Testis (tissue), 3 donors: ENCODE measurements around the gene CNDP1. TPM values are rescaled to one million over a fixed set of nuclear protein-coding genes. Genes with fewer than 3 reads are reported as not detected.
A peak's percentile ranks its signal among the peaks of the same experiment; 100 is the strongest.
"Not testable (repeated sequence)": the region's sequence is repeated elsewhere in the genome, so short reads cannot be mapped to it uniquely, and the experiment has no call there.

Experiments used
- DNase-seq: peaks from one replicate; pipeline ENCODE4 v3.0.0-alpha.2; 2019
- H3K27ac ChIP-seq, 2 donors: fragments of 200-600 bp; sonication (generic); one replicate each; pipeline ENCODE4 v1.5.1; 2019
- H3K27me3 ChIP-seq: fragments of 200-600 bp; sonication (generic); one replicate; pipeline ENCODE4 v1.5.1; 2019
- H3K36me3 ChIP-seq: fragments of 200-600 bp; sonication (generic); one replicate; pipeline ENCODE4 v1.5.1; 2017; ENCODE audit warnings: low read depth; ENCODE audit errors: missing control alignments
- H3K4me1 ChIP-seq: fragments of 200-600 bp; sonication (generic); one replicate; pipeline ENCODE4 v1.5.1; 2019
- H3K4me3 ChIP-seq, 2 donors: fragments of 200-600 bp; sonication (generic); one replicate each; pipeline ENCODE4 v1.5.1; 2017 to 2019
- H3K9me3 ChIP-seq: fragments of 200-600 bp; sonication (generic); one replicate; pipeline ENCODE4 v1.5.1; 2017
- POLR2A ChIP-seq: fragments of 450-650 bp; IDR thresholded peaks from one replicate; pipeline ENCODE4 v1.6.1; 2017; ENCODE audit warnings: antibody characterized with exemption, mild to moderate bottlenecking, moderate library complexity
- WGBS, 2 donors: methylation state at CpG; one replicate each; pipeline ENCODE4 v1.1.5; 2018; 5-methylcytosine and 5-hydroxymethylcytosine counted together
- intact Hi-C: fragments of 100-400 bp; cut with DNase I; formaldehyde crosslinking; loops from one replicate; pipeline ENCODE4 v1.15.1; 2023; ENCODE audit warnings: low total_unique reads
- polyA plus RNA-seq: library from polyadenylated mRNA; stranded (reverse); fragments of 350-450 nt; fragmentation: Illumina TruSeq; extraction: RNeasy Lipid Tissue Mini Kit (QIAGEN cat#74804); gene quantifications from one replicate; pipeline ENCODE4 v1.2.3, GENCODE V29; 2014; ENCODE audit warnings: low read depth, low replicate concordance; ENCODE audit not compliant: insufficient read depth
- total RNA-seq, 2 donors: library from RNA; depleted of rRNA; stranded (reverse); fragments of >200 nt; gene quantifications; one replicate each; pipeline ENCODE4 v1.2.3, GENCODE V29; 2016
- TF ChIP-seq, protein P1 (sequence below), 3 experiments: fragments of 450-650 bp in 2 of 3; fragments of 200-600 bp in 1 of 3; sonication (generic) in 1 of 3; IDR thresholded peaks; one replicate each; pipeline ENCODE4 v1.5.1; 2016 to 2019; ENCODE audit warnings: antibody characterized with exemption in 3 of 3, mild to moderate bottlenecking in 2 of 3, moderate library complexity in 1 of 3

Gene CNDP1
- total and polyA plus RNA-seq, 3 donors from 2014 or later = 0.31 to 1.3 (median 0.40) TPM

DNA sequence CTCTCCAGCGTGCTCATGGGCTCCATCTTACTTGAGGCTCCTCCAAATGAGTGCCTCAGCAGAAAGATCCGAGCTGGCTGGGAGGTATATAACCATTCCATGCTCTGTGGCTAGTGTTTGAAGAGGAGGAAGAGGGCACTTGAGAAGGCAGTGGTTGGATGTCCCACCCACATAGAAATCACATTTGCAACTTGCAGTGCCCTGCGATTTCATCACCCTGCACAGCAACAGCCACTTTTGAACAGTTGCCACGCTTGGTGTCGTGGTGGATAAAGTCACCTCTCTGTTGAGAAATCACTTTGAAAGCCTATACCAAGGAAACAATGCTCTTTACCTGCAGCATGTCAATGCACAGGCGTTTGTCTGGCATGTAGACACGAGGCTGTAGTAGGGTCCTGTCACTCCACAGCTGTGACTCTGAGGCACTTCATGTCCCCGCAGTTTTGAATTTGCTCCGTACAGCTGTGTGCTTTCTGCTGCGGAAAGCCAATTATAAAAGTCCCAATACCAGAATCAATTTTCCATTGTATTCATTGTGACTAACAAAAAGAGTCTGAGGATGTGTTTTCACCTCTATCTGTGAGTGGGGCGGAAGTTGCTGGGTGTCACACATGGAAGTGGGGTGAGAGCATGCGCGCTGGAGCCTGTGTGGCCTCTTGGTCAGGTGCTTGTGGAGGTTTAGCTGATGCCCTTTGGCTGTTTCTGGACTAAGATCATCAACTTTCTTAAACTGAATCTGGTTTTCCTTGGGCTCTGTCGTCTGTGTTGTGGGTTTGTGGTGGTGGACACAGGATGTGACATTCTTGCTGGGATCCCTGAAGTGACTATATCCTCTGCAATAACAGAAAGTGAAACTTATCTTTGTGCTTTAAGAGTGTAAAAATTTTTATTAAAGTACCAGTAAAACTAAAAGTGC lies 35.3 kb upstream of the CNDP1 start:
- no peak for TF ChIP-seq POLR2A
- TF ChIP-seq, protein P1, sequence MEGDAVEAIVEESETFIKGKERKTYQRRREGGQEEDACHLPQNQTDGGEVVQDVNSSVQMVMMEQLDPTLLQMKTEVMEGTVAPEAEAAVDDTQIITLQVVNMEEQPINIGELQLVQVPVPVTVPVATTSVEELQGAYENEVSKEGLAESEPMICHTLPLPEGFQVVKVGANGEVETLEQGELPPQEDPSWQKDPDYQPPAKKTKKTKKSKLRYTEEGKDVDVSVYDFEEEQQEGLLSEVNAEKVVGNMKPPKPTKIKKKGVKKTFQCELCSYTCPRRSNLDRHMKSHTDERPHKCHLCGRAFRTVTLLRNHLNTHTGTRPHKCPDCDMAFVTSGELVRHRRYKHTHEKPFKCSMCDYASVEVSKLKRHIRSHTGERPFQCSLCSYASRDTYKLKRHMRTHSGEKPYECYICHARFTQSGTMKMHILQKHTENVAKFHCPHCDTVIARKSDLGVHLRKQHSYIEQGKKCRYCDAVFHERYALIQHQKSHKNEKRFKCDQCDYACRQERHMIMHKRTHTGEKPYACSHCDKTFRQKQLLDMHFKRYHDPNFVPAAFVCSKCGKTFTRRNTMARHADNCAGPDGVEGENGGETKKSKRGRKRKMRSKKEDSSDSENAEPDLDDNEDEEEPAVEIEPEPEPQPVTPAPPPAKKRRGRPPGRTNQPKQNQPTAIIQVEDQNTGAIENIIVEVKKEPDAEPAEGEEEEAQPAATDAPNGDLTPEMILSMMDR (IDR thresholded peaks at IDR 0.05) = no peak
- Histone ChIP-seq H3K4me3 (no peak overlapping the region), H3K27ac (peak overlapping the region in 1 of 2 donors; percentile 68), H3K4me1 (peaks cover 14% of the 10 kb centered on the region), H3K27me3 (no peaks in the 10 kb centered on the region), H3K36me3 (no peaks in the 10 kb centered on the region), H3K9me3 (no peaks in the 10 kb centered on the region)
- intact Hi-C loops = no loop called here
- 81 to 88% methylated on average over 14 of the region's 14 CpGs for WGBS, 2 donors
- DNase-seq = no peak

DNA sequence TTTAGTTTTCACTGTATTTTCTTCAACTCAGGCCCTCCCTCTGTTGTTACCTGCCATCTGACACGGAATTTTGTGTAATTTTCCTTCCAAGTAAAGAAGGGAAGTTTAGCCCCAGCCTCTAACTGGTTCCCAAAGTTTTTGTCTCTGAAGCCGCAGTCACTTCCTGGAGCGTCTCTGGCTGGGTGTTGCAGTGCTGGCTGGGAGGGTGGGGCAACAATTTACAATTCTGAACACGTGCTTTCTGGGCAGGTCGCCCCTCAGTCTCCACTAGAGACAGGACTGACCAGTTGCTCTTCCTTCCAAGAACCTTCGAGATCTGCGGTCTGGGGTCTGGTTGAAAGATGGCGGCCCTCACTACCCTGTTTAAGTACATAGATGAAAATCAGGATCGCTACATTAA lies 34.7 kb upstream of the CNDP1 start:
- Histone ChIP-seq H3K27me3 (no peaks in the 10 kb centered on the region), H3K36me3 (no peaks in the 10 kb centered on the region), H3K9me3 (no peaks in the 10 kb centered on the region), H3K4me1 (peaks cover 14% of the 10 kb centered on the region), H3K4me3 (no peak overlapping the region), H3K27ac (peak overlapping the region in 1 of 2 donors; percentile 68)
- intact Hi-C loops = no loop called here
- DNase-seq = no peak
- WGBS, 2 donors = 63 to 78% methylated on average over 9 of the region's 9 CpGs
- TF ChIP-seq, protein P1 (IDR thresholded peaks at IDR 0.05) = no peak
- TF ChIP-seq POLR2A = no peak

DNA sequence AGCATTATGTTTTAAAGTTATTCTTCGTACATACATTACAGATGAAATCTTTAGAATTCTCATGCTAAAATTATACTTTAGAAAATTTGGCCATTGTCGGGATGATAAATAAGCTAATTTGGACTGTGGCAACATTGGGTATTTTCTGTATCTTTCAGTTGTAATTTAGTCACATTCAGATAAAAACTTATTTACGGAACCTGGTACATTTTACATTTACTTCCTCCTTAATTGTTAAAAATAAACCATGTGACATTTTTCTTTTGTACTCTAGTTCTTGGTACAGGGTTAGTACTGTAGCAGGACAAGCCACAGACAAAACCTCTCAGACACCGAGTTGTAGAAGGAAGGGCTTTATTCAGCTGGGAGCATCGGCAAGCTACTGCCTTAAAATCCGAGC lies 33.9 kb upstream of the CNDP1 start:
- no peaks in the 10 kb centered on the region for H3K36me3 ChIP-seq
- H3K9me3 ChIP-seq = no peaks in the 10 kb centered on the region
- peak overlapping the region; percentile 6 to 68 for H3K27ac ChIP-seq
- no peak for TF ChIP-seq POLR2A
- TF ChIP-seq, protein P1 (IDR thresholded peaks at IDR 0.05) = no peak
- no peak for DNase-seq
- H3K4me1 ChIP-seq = peaks cover 14% of the 10 kb centered on the region
- no peak overlapping the region for H3K4me3 ChIP-seq
- intact Hi-C loops = no loop called here
- no peaks in the 10 kb centered on the region for H3K27me3 ChIP-seq
- WGBS, 2 donors = 68 to 70% methylated on average over 6 of the region's 6 CpGs

GRCh38 chr18:74500774-74501173 lies 33.5 kb upstream of the CNDP1 start:
- intact Hi-C loops, H3K4me3 ChIP-seq: not testable (repeated sequence)

GRCh38 chr18:74501386-74501785 lies 32.9 kb upstream of the CNDP1 start:
- H3K27me3 ChIP-seq = no peaks in the 10 kb centered on the region
- H3K9me3 ChIP-seq = no peaks in the 10 kb centered on the region
- peak overlapping the region; percentile 6 to 68 for H3K27ac ChIP-seq
- TF ChIP-seq, protein P1 (IDR thresholded peaks at IDR 0.05) = no peak
- no peak for TF ChIP-seq POLR2A
- intact Hi-C loops = no loop called here
- no peak for DNase-seq
- no peaks in the 10 kb centered on the region for H3K36me3 ChIP-seq
- no peak overlapping the region for H3K4me3 ChIP-seq
- peaks cover 19% of the 10 kb centered on the region for H3K4me1 ChIP-seq
- 63 to 68% methylated on average over 4 of the region's 4 CpGs for WGBS, 2 donors

More at GRCh38 chr18:74500774-74501173, 33.5 kb upstream of the CNDP1 start:
- DNase-seq, H3K27me3 ChIP-seq, H3K36me3 ChIP-seq, H3K9me3 ChIP-seq: not testable (repeated sequence)
- Histone ChIP-seq H3K4me1 (peaks cover 17% of the 10 kb centered on the region), H3K27ac (peak overlapping the region; percentile 6 to 68)
- 64 to 66% methylated on average over 8 of the region's 8 CpGs for WGBS, 2 donors
